ENCODE measurements around the gene DRC7.

DRC7 gene

GRCh38 chr16:57656342-57656955, 38.2 kb upstream of the DRC7 start:
- Histone ChIP-seq H3K79me2 (no peaks in the 10 kb centered on the region), H3K9me3 (ENCODE audit: control insufficient read depth, low read length) (no peaks in the 10 kb centered on the region), H3K36me3 (ENCODE audit: control insufficient read depth, insufficient read depth, low read length) (no peaks in the 10 kb centered on the region), H3K9ac (no peak overlapping the region), H3K4me1 (peaks cover 7% of the 10 kb centered on the region), H3K4me3 (ENCODE audit: low read depth, low read length) (no peak overlapping the region), H2AFZ (no peak overlapping the region), H3K27me3 (ENCODE audit: control insufficient read depth, insufficient read depth, low read length) (no peaks in the 10 kb centered on the region), H3K4me2 (ENCODE audit: low read length) (no peak overlapping the region), H3K27ac (no peak overlapping the region)
- no peak for TF ChIP-seq CTCF (IDR thresholded peaks at IDR 0.05)

- Histone ChIP-seq H3K9me3 (ENCODE audit: control insufficient read depth, low read length) (no peaks in the 10 kb centered on the region), H3K4me3 (ENCODE audit: low read depth, low read length) (no peak overlapping the region), H3K36me3 (ENCODE audit: control insufficient read depth, insufficient read depth, low read length) (no peaks in the 10 kb centered on the region), H3K9ac (no peak overlapping the region), H3K79me2 (no peaks in the 10 kb centered on the region), H2AFZ (no peak overlapping the region), H3K27me3 (ENCODE audit: control insufficient read depth, insufficient read depth, low read length) (no peaks in the 10 kb centered on the region), H3K27ac (no peak overlapping the region), H3K4me2 (ENCODE audit: low read length) (no peak overlapping the region), H3K4me1 (peaks cover 7% of the 10 kb centered on the region)
- TF ChIP-seq CTCF (IDR thresholded peaks at IDR 0.05): no peak
These were observed 37.4 kb upstream of the DRC7 start for GRCh38 chr16:57657228-57657627.

- Histone ChIP-seq H3K36me3 (ENCODE audit: control insufficient read depth, insufficient read depth, low read length) (no peaks in the 10 kb centered on the region), H3K27me3 (ENCODE audit: control insufficient read depth, insufficient read depth, low read length) (no peaks in the 10 kb centered on the region), H3K4me1 (peaks cover 4% of the 10 kb centered on the region), H3K9me3 (ENCODE audit: control insufficient read depth, low read length) (no peaks in the 10 kb centered on the region), H2AFZ (no peak overlapping the region), H3K79me2 (no peaks in the 10 kb centered on the region), H3K4me2 (ENCODE audit: low read length) (no peak overlapping the region), H3K27ac (no peak overlapping the region), H3K4me3 (ENCODE audit: low read depth, low read length) (no peak overlapping the region), H3K9ac (no peak overlapping the region)
- no peak for TF ChIP-seq CTCF (IDR thresholded peaks at IDR 0.05)
These were observed 36.3 kb upstream of the DRC7 start for GRCh38 chr16:57658130-57658877.

GRCh38 chr16:57658878-57659674, 35.5 kb upstream of the DRC7 start:
- Histone ChIP-seq H3K79me2 (no peaks in the 10 kb centered on the region), H3K9ac (no peak overlapping the region), H3K4me1 (no peaks in the 10 kb centered on the region), H3K36me3 (ENCODE audit: control insufficient read depth, insufficient read depth, low read length) (no peaks in the 10 kb centered on the region), H3K27me3 (ENCODE audit: control insufficient read depth, insufficient read depth, low read length) (no peaks in the 10 kb centered on the region), H3K4me3 (ENCODE audit: low read depth, low read length) (no peak overlapping the region), H2AFZ (no peak overlapping the region), H3K9me3 (ENCODE audit: control insufficient read depth, low read length) (no peaks in the 10 kb centered on the region), H3K4me2 (ENCODE audit: low read length) (no peak overlapping the region), H3K27ac (no peak overlapping the region)
- TF ChIP-seq CTCF (IDR thresholded peaks at IDR 0.05): no peak

Data from parathyroid adenoma (tissue), 2 donors.